Activated CD8-positive, alpha-beta memory T cell treated with anti-CD3 and anti-CD28 coated beads for 48 hours (primary cell): ENCODE results near the gene GJD3.

Experiments
- DNase-seq, 3 experiments: peaks; one replicate each; pipeline ENCODE4 v3.0.0-alpha.2; 2020; ENCODE audit warnings: low read depth in 2 of 3, low spot score in 2 of 3

GJD3 gene

DNA sequence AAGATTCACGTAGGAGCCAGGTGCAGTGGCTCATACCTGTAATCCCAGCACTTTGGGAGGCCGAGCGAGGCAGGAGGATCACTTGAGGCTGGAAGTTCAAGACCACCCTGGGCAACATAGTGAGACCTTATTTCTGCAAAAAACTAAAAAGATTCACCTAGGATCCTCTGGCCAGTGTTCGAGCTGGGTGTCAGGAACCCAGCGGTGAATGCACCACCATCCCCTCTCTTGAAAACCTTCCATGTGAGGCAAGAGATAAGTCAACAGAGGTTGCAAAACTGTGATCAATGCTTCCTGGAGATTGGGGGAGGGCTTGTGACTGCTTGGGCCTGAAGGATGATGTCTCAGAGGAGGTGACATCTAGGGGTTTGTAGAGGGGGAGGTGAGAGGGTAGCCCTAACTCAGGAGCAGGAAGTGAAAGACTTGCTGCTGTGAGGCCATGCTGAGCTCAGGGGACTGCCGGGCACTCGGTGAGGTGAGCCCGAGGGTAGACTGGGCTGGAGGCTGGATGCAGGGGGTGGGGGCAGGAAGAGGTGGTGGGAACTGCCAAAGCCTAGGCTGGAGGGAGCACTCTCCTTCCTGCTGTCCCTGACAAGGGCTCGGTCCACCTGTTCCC, 11.7 kb downstream of the GJD3 start:
- no peak for DNase-seq

DNA sequence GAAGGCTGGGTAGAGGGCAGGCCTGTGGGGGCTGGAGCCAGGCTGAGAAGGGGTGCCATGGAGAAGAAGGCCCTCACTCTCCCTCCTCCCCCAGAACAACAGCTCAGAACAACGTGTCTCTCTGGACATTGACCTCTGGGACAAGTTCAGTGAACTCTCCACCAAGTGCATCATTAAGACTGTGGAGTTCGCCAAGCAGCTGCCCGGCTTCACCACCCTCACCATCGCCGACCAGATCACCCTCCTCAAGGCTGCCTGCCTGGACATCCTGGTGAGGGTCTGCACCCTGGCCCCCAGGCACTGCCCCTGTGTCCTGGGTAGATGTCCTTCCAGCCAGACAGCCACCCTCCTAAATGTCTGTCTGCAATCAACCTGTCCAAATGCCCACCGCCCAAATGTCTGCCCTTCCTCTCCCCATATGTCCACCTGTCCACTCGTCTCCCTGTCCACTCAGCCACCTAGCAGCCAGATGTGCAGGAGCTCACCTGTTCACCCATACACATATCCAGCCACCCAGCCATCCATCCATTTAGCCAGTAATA, 12.2 kb downstream of the GJD3 start:
- DNase-seq = no peak

DNA sequence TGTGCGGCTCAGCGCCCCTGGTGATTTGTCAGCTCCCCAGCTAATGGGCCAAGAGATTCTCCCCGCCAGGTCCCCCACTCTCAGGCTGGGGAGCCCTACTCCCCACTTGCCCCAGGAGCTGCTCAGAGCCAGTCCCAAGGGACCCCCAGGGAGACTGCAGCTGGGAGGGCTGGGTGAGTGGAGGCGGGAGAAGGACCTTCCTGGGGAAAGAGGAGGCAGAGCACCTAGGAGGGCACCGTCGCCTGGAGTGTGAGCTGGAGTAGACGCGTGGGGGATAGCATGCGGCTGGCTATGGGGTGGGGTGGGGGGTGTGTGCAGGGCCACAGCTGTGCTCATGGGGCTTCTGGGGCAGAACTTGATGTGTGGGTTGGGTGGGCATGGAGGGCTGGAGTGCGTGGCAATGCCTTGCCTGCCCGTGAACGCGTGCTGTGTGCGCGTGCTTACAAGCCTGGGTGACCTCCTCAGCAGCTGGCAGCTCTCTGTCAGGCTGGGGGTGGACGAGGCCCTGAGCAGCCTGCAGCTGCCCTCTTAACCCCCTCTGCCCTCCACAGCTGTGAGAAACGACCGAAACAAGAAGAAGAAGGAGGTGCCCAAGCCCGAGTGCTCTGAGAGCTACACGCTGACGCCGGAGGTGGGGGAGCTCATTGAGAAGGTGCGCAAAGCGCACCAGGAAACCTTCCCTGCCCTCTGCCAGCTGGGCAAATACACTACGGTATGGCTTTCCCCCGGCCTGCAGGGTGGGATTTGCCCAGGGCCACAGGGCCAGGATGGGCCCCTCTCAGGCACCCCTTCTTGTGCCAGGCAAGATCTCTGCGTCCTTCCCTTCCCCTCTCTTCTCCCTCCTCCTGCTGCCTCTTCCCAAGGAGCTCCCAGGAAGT, 12.9 kb downstream of the GJD3 start:
- no peak for DNase-seq

- no peak for DNase-seq
Observed at GRCh38 chr17:40350689-40351358, 13.7 kb downstream of the GJD3 start.

GRCh38 chr17:40349895-40350688, 14.4 kb downstream of the GJD3 start:
- DNase-seq = no peak

GRCh38 chr17:40349477-40349894, 15.1 kb downstream of the GJD3 start:
- no peak for DNase-seq

DNA sequence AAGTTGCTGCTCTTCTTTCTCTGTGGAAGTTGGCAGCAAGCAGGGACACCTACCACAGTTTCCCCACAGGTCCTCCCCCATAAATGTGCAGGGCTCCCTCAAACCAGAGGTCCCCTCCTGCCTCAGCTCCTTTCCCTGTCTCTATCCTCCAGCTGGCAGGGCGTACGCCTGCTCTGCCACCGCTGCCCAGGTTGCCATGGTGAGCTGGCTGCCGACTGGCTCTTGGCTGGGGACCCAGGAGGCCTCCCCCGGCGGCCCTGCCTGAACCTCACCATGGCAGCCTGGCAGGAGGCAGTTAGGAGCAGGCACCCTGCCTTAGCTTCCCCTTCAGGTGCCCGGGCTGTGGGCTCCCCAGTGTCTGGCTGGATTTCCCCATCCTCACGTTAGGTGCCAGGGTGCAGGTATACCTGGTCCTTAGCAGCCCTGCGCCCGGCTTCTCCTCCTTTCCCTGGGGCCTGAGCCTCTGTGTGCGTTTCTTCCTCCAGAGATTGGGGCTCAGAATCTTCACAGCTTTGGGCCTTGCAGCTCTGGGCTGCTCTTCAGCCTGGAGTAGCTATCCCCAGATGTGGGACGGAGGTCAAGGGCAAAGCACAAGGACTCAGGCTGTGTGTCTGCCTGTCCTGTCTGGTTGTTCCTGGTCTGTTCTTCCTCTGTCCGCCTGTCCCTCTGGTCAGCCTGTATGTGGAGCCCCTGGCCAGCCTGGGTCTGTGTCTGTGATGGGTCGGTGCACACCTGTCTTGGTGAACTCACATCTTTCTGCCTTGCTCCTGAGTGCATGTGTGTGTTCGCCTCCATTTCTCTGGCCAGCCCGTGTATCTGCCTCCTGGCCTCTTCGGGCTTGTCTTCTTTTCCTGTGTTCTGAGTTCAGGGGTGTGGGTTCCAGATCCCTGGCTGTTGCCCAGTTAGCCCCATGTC, 15.7 kb downstream of the GJD3 start:
- no peak for DNase-seq

GRCh38 chr17:40348136-40348504, 16.4 kb downstream of the GJD3 start:
- DNase-seq = no peak

GRCh38 chr17:40347319-40348135, 17.0 kb downstream of the GJD3 start:
- no peak for DNase-seq

- DNase-seq = no peak
Observed at GRCh38 chr17:40346765-40347158, 17.8 kb downstream of the GJD3 start.

GRCh38 chr17:40345994-40346764, 18.4 kb downstream of the GJD3 start:
- no peak for DNase-seq

GRCh38 chr17:40345161-40345993, 19.2 kb downstream of the GJD3 start:
- no peak for DNase-seq

DNA sequence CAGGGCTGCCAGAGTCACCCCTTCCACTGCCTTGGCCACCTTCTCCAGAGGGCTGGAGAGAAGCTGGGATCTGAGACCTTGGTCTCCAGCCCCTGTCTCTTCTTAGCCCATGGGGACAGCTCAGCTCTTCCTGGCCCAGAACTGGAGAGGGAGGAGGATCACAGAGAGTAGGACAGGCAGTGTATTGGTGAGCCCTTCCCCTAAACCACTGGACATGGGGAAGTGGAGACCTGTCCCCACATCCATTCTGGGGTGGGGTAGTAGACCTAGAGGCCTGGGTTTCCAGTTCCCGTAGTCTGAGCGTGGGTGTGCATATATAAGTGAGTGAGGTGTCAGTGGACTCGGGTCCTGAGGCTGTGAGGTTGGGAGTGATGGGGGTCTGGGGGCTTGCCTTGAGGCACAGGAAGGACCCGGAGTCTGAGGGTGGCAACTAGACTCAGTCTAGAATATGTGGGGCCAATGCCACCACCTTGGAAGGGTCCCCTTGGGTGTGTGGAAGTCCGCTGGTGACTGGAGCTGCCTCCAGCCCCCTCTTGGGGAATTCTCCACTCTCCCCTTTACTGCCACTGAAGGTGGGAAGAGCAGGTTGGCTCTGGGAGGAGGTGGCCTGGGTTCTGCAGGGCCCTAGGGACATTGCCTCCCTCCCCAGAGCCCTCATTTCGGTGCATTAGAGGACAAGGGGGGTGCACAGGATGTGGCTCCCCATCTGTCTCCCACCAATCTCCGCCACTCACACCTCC, 19.9 kb downstream of the GJD3 start:
- no peak for DNase-seq

- DNase-seq = no peak
Observed at GRCh38 chr17:40343219-40344119, 21.1 kb downstream of the GJD3 start.

- DNase-seq = no peak
Observed at GRCh38 chr17:40342504-40343218, 21.9 kb downstream of the GJD3 start.
